DOHH2 (cell line): Measurements from ENCODE around the gene SYNJ2.
"Not testable (repeated sequence)": the region's sequence is repeated elsewhere in the genome, so short reads cannot be mapped to it uniquely, and the experiment has no call there.

Source experiments
- EZH2phosphoT487 ChIP-seq: fragments of 200-600 bp; sonication (generic); IDR thresholded peaks from 2 replicates; pipeline ENCODE4 v1.6.1; 2017; ENCODE audit warnings: borderline replicate concordance, mild to moderate bottlenecking, antibody characterized with exemption, low read length, moderate library complexity, mixed read lengths
- TF ChIP-seq, protein P1 (sequence below): fragments of 200-600 bp; sonication (generic); IDR thresholded peaks from one replicate; pipeline ENCODE4 v1.5.1; 2014; ENCODE audit warnings: antibody characterized with exemption, mild to moderate bottlenecking, low read depth, low read length; ENCODE audit not compliant: poor library complexity, severe bottlenecking

DNA sequence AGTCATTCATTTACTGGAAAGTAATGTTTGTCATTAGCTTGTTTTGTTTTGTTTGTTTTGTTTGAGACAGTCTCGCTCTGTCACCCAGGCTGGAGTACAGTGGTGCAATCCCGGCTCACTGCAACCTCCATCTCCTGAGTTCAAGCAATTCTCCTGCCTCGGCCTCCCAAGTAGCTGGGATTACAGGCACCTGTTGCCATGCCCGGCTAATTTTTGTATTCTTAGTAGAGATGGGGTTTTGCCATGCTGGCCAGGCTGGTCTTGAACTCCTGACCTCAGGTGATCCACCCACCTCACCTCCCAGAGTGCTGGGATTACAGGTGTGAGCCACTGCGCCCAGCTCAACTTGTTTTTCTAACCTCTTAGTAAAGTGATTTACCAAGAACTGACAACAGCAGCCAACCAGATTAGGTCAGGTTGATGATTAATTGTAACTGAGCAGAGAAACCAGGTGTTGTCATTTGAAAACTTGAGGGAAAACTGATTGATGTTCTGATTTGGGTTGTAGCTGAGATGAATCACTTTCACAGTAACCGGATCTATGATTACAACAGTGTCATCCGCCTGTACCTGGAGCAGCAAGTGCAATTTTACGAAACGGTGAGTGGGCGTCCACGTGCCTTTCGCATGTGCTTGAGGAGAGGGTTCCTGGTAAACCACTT, 41.2 kb upstream of the SYNJ2 start:
- TF ChIP-seq, protein P1, sequence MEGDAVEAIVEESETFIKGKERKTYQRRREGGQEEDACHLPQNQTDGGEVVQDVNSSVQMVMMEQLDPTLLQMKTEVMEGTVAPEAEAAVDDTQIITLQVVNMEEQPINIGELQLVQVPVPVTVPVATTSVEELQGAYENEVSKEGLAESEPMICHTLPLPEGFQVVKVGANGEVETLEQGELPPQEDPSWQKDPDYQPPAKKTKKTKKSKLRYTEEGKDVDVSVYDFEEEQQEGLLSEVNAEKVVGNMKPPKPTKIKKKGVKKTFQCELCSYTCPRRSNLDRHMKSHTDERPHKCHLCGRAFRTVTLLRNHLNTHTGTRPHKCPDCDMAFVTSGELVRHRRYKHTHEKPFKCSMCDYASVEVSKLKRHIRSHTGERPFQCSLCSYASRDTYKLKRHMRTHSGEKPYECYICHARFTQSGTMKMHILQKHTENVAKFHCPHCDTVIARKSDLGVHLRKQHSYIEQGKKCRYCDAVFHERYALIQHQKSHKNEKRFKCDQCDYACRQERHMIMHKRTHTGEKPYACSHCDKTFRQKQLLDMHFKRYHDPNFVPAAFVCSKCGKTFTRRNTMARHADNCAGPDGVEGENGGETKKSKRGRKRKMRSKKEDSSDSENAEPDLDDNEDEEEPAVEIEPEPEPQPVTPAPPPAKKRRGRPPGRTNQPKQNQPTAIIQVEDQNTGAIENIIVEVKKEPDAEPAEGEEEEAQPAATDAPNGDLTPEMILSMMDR: not testable (repeated sequence)
- not testable (repeated sequence) for TF ChIP-seq EZH2phosphoT487
